ENCODE results near the gene SCGN.
"Not testable (repeated sequence)": the region's sequence is repeated elsewhere in the genome, so short reads cannot be mapped to it uniquely, and the experiment has no call there.

Gene SCGN

DNA sequence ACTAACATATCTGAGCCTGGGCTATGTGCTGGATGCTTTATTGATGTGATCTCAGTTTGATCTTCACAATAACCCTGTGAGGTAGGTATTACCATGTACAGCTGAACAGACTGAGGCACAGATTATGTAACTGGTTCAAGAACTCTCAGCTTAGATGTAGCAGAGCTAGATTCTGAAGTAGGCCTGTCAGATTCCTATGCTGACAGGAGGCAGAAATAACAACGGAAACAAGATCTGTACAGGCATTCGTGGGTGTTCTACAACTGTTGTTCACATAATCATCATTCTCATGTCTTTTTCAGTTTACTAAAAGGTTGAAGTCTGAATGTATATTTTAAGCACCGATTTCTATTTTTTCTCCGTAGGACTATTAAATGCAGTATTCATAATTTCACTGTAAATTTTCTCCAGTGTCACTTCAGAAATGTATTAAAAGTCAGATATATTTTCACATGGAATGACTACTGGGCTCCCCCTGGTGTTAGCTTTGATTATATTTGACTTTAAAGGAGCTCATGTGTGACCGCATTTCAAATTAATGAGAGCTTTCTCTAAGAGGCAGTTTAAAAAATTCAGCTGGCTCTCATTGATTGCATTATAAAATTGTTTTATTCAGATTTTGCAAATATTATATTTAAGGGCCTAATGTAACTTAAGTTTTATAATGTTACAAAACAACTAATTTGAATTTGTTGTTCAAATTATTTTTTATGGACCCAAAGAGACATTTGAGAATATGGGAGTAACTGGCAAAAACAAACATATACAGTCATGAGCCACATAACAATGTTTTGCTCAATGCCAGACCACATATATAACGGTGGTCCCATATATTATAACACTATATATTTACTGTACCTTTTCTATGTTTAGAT, 66.1 kb downstream of the SCGN start:
- H3K4me3 ChIP-seq (ENCODE audit: low read depth, low read length) = no peak overlapping the region

DNA sequence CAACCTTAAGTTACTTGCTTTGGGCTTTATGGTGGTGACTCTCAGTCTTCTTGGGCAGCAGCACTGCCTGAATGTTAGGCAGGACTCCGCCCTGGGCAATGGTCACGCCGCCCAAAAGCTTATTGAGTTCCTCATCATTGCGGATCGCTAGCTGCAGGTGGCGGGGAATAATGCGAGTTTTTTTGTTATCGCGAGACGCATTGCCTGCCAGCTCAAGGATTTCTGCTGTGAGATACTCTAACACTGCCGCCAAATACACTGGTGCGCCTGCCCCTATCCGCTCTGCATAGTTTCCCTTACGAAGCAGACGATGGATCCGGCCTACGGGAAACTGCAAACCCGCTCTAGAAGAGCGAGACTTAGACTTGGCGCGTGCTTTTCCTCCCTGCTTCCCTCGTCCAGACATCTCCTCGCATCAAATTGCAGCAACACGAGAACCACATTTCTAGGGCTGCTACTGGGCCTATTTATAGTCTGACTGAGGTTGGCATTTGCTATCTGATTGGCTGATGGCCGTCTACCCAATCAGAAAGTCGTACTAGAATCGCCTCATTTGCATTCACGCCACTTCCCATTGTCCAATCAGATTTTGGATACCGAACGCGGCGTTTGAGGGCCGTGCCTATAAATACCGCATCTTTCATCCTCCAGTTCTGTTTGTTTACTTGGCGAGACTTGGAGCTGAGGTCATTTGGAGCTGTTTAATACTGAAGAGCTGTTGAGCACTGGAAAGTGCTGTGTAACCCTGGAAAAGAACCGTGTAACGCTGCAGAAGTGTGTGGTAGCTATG, 74.3 kb downstream of the SCGN start:
- H3K4me3 ChIP-seq (ENCODE audit: low read depth, low read length) = no peak overlapping the region

GRCh38 chr6:25727028-25727427, 75.0 kb downstream of the SCGN start:
- H3K4me3 ChIP-seq (ENCODE audit: low read depth, low read length) = no peak overlapping the region

GRCh38 chr6:25730907-25731306, 78.9 kb downstream of the SCGN start:
- no peak overlapping the region for H3K4me3 ChIP-seq (ENCODE audit: low read depth, low read length)

- H3K4me3 ChIP-seq (ENCODE audit: low read depth, low read length) = no peak overlapping the region
Observed at GRCh38 chr6:25731721-25732120, 79.7 kb downstream of the SCGN start.

DNA sequence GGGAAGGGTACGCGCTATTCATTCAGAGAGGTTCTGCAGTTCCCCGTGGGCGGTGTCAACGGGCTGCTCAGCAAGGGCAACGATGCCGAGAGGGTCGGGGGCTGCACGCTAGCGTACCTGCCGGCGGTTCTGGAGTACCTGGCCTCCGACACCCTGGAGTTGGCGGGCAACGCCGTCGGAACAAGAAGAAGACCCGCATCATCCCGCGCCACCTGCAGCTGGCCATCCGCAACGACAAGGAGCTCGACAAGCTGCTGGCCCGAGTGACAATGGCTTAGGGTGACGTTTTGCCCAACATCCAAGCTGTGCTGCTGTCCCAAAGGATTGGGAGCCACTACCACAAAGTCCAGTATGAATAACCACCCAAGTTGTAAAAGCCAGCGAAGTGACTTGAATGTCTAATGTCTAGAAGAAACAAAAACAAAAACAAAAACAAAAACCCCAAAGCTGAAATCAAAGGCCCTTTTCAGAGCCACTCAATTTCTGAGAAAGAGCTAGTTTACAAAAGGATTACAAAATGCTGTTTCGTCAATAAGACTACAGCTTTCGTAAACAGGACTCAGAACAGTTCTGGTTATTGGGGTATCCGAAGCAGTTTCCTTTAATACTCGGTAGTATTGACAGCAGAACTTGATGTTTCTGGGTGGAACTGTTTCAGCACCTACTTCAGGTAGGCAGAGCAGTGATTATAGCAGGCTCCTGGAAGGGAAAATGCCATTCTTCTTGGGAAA, 80.6 kb downstream of the SCGN start:
- H3K4me3 ChIP-seq (ENCODE audit: low read depth, low read length) = no peak overlapping the region

GRCh38 chr6:25735261-25735660, 83.2 kb downstream of the SCGN start:
- no peak overlapping the region for H3K4me3 ChIP-seq (ENCODE audit: low read depth, low read length)

- H3K4me3 ChIP-seq (ENCODE audit: low read depth, low read length) = no peak overlapping the region
Observed at GRCh38 chr6:25743868-25744267, 91.9 kb downstream of the SCGN start.

GRCh38 chr6:25745836-25746235, 93.8 kb downstream of the SCGN start:
- no peak overlapping the region for H3K4me3 ChIP-seq (ENCODE audit: low read depth, low read length)

GRCh38 chr6:25746968-25747367, 95.0 kb downstream of the SCGN start:
- H3K4me3 ChIP-seq (ENCODE audit: low read depth, low read length) = no peak overlapping the region

- H3K4me3 ChIP-seq (ENCODE audit: low read depth, low read length) = no peak overlapping the region
Observed at GRCh38 chr6:25747477-25747876, 95.5 kb downstream of the SCGN start.

GRCh38 chr6:25748049-25748448, 96.0 kb downstream of the SCGN start:
- H3K4me3 ChIP-seq (ENCODE audit: low read depth, low read length) = no peak overlapping the region

GRCh38 chr6:25748601-25749517, 96.8 kb downstream of the SCGN start:
- not testable (repeated sequence) for H3K4me3 ChIP-seq (ENCODE audit: low read depth, low read length)

DNA sequence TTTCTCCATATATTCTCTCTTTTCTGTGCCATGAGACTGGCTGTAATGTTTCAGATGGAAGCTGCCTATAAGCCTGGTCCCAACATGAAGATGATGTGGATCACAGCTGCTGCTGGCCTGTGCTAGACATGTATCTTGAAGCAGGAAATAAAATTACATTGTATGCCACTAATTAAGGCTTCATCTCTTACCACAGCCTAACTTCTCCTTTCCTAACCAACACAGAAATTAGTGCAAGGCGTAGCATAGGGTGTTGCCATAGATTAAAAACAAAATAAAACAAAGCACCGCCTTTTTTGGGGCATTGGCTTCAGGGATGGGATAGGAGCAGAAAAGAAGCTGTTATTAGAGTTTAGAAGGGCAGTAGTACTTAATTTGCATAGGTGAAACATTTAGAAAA, 97.8 kb downstream of the SCGN start:
- H3K4me3 ChIP-seq (ENCODE audit: low read depth, low read length) = no peak overlapping the region

GRCh38 chr6:25750906-25751305, 98.9 kb downstream of the SCGN start:
- no peak overlapping the region for H3K4me3 ChIP-seq (ENCODE audit: low read depth, low read length)

Measured in iPS-11a (cell line).